Thoracic aorta (tissue), 2 donors: ENCODE data around the gene GRK7. TPM values are rescaled to one million over a fixed set of nuclear protein-coding genes. Genes with fewer than 3 reads are reported as not detected.
"Not testable (repeated sequence)": the region's sequence is repeated elsewhere in the genome, so short reads cannot be mapped to it uniquely, and the experiment has no call there.

Experiments used
- ATAC-seq: fragments of 150-250 bp; one replicate; pipeline ENCODE4 v1.8.0; 2017; ENCODE audit warnings: low read depth; ENCODE audit not compliant: insufficient number of reproducible peaks, low FRiP score
- DNase-seq: peaks from one replicate; pipeline ENCODE4 v3.0.0-alpha.2; 2020; ENCODE audit warnings: low spot score
- H3K27ac ChIP-seq, 2 donors: fragments of 200-600 bp; sonication (generic); 1 replicate in 1 of 2; 2 replicates in 1 of 2; pipeline ENCODE4 v1.5.1; 2016; ENCODE audit warnings: mild to moderate bottlenecking in 2 of 2, moderate library complexity in 2 of 2
- H3K27me3 ChIP-seq: fragments of 200-600 bp; sonication (generic); replicated peaks from 2 replicates; pipeline ENCODE4 v1.6.0; 2016; ENCODE audit warnings: mild to moderate bottlenecking; ENCODE audit not compliant: insufficient read depth
- H3K36me3 ChIP-seq: fragments of 200-600 bp; sonication (generic); one replicate; pipeline ENCODE4 v1.5.1; 2016
- H3K4me1 ChIP-seq, 2 donors: fragments of 200-600 bp; sonication (generic); 1 replicate in 1 of 2; 2 replicates in 1 of 2; pipeline versions ENCODE4 v1.5.1 to v1.6.0; 2016; ENCODE audit warnings: low read depth in 2 of 2, mild to moderate bottlenecking in 1 of 2; ENCODE audit not compliant: control insufficient read depth in 1 of 2
- H3K4me3 ChIP-seq: fragments of 200-600 bp; sonication (generic); 2 replicates; pipeline ENCODE4 v1.5.1; 2016; ENCODE audit warnings: mild to moderate bottlenecking
- H3K9me3 ChIP-seq: fragments of 200-600 bp; sonication (generic); 2 replicates; pipeline ENCODE4 v1.5.1; 2016
- CTCF ChIP-seq: fragments of 200-600 bp; sonication (generic); IDR thresholded peaks from one replicate; pipeline ENCODE4 v1.5.1; 2019; ENCODE audit warnings: antibody characterized with exemption
- total RNA-seq, 2 donors: library from RNA; depleted of rRNA; stranded (reverse); fragments of >200 nt; gene quantifications; one replicate each; pipeline versions ENCODE4 v1.1.0 to v1.2.3, GENCODE V29; 2016

Gene GRK7
- total RNA-seq, 2 donors from 2014 or later, result not detected

- no peak overlapping the region for H3K27ac ChIP-seq
- H3K4me3 ChIP-seq, result no peak overlapping the region
- no peak for DNase-seq
- no peaks in the 10 kb centered on the region for H3K36me3 ChIP-seq
- no peaks in the 10 kb centered on the region for H3K4me1 ChIP-seq
- no peak for TF ChIP-seq CTCF
- no peak for ATAC-seq
- H3K27me3 ChIP-seq, result no peaks in the 10 kb centered on the region
- no peaks in the 10 kb centered on the region for H3K9me3 ChIP-seq
Observed at GRCh38 chr3:141784531-141784930, 21.3 kb downstream of the GRK7 start.

GRCh38 chr3:141788149-141788548 lies 24.9 kb downstream of the GRK7 start:
- DNase-seq, result no peak
- no peaks in the 10 kb centered on the region for H3K4me1 ChIP-seq
- H3K36me3 ChIP-seq, result no peaks in the 10 kb centered on the region
- H3K27me3 ChIP-seq, result no peaks in the 10 kb centered on the region
- no peaks in the 10 kb centered on the region for H3K9me3 ChIP-seq
- H3K27ac ChIP-seq, result no peak overlapping the region
- H3K4me3 ChIP-seq, result no peak overlapping the region
- ATAC-seq, result no peak
- no peak for TF ChIP-seq CTCF

GRCh38 chr3:141788750-141789149 lies 25.5 kb downstream of the GRK7 start:
- H3K9me3 ChIP-seq, ATAC-seq: not testable (repeated sequence)

GRCh38 chr3:141789281-141789680 lies 26.1 kb downstream of the GRK7 start:
- Histone ChIP-seq H3K4me3 (no peak overlapping the region), H3K27ac (no peak overlapping the region), H3K27me3 (no peaks in the 10 kb centered on the region), H3K4me1 (no peaks in the 10 kb centered on the region), H3K9me3 (no peaks in the 10 kb centered on the region), H3K36me3 (no peaks in the 10 kb centered on the region)
- TF ChIP-seq CTCF, result no peak
- DNase-seq (no peak), ATAC-seq (no peak)

More at GRCh38 chr3:141788750-141789149, 25.5 kb downstream of the GRK7 start:
- DNase-seq, H3K36me3 ChIP-seq, H3K27me3 ChIP-seq, H3K4me1 ChIP-seq, H3K4me3 ChIP-seq, H3K27ac ChIP-seq: not testable (repeated sequence)

GRCh38 chr3:141790171-141790570 lies 27.0 kb downstream of the GRK7 start:
- ATAC-seq, result no peak
- DNase-seq, result no peak
- no peak overlapping the region for H3K27ac ChIP-seq
- H3K27me3 ChIP-seq, result no peaks in the 10 kb centered on the region
- H3K36me3 ChIP-seq, result no peaks in the 10 kb centered on the region
- no peaks in the 10 kb centered on the region for H3K4me1 ChIP-seq
- no peak for TF ChIP-seq CTCF
- H3K9me3 ChIP-seq, result no peaks in the 10 kb centered on the region
- H3K4me3 ChIP-seq, result no peak overlapping the region

GRCh38 chr3:141792495-141792894 lies 29.3 kb downstream of the GRK7 start:
- no peak for TF ChIP-seq CTCF

More at GRCh38 chr3:141792495-141792894, 29.3 kb downstream of the GRK7 start:
- Histone ChIP-seq H3K4me3 (no peak overlapping the region), H3K27me3 (no peaks in the 10 kb centered on the region), H3K9me3 (no peaks in the 10 kb centered on the region), H3K27ac (no peak overlapping the region), H3K36me3 (no peaks in the 10 kb centered on the region), H3K4me1 (peaks cover 4 to 19% of the 10 kb centered on the region in 2 donors)
- no peak for DNase-seq
- ATAC-seq, result no peak
